GM19467 (cell line): ENCODE data around the gene CBX7.

Experiments used
- ATAC-seq: cut with Tn5 transposase; IDR thresholded peaks from one replicate; pipeline ENCODE4 v1.9.1; 2021; ENCODE audit warnings: mild to moderate bottlenecking, moderate library complexity; ENCODE audit not compliant: unreplicated experiment

CBX7 gene

DNA sequence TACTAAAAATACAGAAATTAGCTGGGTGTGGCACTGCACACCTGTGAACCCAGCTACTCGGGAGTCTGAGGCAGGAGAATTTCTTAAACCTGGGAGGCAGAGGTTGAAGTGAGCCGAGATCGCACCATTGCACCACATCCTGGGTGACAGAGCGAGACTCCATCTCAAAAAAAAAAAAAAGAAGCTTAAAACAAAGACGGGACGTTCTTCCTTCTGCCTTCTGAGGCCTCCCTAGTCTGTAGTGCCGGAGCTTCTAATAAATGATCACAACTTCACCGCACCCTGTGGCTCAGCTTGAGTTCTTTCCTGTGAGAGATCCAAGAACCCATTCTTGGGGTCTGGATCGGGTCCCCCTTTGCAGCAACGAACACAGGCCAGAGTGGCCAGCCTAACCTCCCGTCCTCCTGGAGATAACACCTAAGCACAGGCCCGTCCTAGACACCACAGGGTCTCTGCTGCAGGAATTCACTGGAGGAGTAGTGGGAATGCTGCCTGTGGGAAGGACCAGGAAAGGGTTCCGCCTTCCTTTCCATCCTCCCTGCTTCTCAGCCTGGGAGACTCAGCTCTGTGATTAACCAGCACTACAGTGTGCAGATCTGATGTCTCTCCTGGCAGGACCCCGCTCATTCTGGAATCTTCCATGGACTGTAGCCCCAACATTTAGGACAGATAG lies 57.6 kb downstream of the CBX7 start:
- no peak for ATAC-seq

DNA sequence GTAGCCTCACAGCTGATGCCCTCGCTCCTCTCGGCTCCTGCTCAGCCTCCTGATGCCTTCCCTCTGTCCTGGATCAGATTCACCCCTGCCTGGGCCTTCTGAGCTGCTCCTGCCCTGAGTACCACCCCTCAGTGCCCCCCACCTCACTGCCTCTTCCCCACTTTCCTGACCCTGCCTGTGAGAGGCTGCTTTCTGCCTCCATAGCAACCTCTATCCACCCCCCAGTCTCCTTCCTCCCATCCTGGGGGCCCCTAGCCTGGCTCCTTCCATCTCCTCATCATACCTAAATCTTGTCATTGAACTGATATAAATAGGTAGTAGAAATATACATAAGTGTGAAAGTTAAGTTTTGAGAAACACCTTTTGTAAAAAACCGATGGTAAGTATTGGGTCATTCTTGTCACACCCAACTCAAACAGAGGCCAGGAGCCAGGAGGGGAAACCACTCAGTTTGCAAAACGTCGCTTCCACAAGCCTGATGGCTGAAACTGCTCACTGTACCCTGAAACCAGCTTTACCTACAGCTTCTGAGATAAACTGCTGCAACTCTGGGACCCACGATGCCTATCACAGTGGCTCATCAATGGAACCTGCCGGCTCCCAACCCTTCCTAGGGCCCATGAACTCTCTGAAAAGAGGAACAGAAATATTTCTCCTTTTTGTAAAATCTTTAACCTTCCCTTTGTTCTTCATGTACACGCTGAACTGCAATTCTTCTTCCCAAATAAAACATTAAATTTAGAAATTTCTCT lies 60.2 kb downstream of the CBX7 start:
- no peak for ATAC-seq

DNA sequence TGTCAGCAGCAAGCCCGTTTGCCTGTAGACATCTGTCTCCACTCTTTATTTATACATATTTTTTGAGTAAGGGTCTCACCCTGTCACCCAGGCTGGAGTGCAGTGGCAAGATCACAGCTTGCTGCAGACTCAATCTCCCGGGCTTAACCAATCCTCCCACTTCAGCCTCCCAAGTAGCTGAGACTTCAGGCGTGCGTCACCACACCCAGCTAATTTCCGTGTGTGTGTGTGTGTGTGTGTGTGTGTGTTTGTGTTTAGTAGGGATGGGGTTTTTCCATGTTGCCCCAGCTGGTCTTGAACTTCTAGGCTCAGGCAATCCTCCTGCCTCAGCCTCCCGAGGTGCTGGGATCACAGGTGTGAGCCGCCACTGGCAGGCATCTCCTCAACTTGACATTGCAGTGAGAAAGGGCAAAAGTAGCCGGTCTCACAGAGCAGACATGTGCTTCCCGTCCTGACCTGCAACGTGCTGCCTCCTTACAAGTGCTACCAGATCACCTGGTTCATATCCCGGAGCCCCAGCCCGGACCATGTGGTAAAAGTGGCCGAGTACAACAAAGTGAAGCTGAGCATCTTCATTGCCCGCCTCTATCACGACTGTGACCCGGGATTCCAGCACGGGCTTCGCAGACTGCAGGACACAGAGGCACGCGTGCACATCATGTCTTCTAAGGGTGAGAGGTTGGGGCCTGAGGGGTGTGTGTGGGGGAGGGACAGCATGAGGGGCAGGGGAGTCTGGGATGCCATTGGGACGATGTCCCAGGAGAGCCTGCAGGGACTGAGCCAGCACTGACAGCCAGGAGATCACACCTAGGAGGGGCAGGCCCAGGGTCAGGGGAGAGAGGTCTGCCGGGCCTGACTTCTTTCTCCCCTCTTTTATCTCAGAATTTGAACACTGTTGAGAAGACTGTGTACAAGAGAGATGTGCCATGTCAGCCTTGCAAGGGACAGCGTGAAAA lies 61.1 kb downstream of the CBX7 start:
- ATAC-seq, result no peak

DNA sequence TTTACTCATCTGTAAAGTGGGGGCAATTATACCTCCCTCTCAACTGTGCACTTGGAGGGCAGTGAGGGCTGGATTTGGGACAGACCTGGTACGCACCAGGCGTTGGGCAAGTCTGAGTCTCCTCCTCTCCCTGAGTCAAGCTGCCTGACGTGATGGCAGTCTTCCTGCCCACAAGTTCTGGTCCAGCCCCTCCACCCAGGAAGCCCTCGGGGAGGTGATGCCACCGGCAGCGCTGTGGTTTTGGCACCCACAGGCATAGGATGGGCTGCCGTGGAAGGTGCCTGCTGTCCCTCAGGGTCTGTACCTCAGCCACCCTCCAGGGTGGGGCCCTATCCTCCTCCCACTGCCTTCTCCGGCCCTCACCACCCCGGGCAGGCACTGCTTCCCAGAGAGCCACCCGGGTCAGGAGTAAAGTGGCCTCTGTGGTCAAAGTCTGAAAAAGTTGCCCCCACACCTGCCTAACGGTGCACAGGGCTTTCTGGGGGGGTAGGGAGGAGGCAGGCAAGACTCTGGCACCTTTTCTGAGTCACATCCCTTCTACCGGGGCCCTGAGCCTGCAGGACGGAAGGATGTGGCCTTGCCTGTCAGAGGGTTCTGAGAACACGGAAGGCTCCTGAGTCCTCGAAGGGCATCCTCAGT lies 61.9 kb downstream of the CBX7 start:
- ATAC-seq, result no peak

DNA sequence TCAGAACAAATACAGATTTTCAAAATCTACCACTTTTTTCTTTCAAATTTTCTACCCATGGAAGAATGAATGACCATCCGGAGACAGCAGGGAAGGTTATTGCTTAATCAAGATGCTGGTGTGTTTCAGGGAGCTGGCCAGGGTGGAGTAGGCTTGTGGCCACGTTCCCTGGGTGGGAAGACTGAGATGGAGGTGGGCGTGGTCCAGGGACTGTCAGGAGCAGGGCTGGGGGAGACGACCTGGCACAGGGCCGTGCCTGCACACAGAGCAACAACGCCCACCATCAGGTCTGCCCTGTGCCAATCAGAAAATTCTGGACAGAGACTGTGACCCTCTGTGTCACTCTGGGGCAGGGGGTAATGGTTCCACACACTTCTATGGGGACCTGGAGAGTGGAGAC lies 62.6 kb downstream of the CBX7 start:
- no peak for ATAC-seq

DNA sequence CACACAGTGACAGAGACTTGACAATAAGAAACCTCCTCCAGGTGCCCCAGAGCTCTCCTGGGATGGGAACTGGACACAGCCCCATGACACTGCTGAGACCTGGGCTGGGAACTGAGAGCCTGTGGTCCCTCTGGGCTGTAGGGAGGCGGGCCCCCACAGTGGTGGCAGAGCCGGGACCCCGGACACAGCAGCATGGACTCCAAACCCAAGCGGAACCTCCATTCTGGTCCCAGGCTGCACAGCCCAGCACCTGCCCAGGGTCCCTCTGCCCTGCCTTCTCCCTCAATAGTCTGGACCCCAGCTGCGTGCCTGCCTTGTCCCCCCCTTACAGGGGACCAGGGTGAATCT lies 63.8 kb downstream of the CBX7 start:
- ATAC-seq, result no peak

DNA sequence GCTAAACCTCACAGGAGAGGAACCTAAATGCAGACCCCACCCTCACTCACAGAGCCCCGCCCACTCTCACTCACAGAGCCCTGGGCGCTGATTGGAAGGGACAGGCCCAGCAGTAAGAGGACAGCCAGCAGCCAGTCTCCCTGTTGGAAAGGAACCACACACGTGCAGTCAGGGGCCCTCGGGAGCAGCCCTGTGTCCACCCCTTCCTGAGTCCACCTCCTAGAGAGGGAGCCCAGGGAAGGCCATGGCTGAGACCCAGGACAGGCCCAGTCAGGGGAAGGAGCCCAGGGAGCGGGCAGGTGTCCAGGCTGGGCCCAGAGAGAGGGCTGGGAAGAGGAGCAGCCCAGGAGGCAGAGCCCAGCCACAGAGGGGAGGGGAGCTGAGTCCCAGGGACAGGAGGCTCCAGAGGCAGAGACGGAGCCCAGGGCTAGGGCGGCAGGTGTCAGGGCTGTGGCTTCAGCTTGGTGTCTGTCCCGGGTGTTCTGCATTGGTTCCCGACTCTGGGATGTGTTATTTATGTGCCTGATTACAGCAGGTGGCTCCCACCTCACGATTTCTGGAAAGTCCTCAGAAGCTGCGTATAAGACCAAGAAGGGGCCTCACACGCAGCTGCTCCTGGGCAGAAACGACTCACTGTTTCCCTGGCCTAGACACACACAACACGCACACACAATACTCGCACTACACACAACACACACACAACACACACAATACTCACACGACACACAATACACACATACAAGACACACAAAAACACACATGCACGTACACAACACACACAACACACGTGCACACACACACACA lies 64.4 kb downstream of the CBX7 start:
- ATAC-seq, result no peak

DNA sequence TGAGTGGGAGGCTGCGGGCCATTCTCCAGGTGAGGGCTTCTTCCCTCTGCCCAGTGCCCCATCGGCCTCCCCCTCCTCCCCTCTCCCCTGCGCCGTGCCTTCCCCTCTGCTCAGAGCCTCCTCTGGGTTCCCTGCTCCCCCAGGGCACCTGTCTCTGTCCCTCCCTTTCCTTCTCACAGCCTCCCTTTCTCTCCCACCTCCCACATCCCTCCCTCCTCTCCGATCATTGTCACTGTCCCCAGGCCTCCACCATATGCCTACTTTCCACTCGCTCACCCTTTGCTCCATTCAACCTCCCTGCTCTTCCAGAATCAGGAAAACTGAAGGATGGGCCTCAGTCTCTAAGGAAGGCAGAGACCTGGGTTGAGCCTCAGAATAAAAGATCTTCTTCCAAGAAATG lies 65.4 kb downstream of the CBX7 start:
- no peak for ATAC-seq

DNA sequence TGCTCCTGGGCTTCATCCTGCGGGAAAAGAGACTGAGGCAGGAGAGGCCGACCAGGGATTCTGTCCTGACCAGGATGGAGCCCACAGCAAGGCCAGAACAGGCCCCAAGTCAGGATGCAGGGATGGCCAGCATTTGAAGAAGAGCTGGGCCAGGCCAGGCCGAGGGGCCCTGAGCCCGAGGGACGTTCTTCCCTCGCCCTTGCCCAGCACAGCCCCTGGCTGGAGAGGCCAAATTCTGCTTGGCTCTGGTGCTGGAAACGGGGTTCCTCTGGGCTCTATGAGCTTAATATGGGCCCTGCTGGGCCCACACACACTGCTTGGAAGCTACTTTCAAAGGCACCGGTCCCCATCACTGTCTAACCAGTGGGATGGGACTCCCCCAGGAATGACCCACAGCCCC lies 67.8 kb downstream of the CBX7 start:
- no peak for ATAC-seq

DNA sequence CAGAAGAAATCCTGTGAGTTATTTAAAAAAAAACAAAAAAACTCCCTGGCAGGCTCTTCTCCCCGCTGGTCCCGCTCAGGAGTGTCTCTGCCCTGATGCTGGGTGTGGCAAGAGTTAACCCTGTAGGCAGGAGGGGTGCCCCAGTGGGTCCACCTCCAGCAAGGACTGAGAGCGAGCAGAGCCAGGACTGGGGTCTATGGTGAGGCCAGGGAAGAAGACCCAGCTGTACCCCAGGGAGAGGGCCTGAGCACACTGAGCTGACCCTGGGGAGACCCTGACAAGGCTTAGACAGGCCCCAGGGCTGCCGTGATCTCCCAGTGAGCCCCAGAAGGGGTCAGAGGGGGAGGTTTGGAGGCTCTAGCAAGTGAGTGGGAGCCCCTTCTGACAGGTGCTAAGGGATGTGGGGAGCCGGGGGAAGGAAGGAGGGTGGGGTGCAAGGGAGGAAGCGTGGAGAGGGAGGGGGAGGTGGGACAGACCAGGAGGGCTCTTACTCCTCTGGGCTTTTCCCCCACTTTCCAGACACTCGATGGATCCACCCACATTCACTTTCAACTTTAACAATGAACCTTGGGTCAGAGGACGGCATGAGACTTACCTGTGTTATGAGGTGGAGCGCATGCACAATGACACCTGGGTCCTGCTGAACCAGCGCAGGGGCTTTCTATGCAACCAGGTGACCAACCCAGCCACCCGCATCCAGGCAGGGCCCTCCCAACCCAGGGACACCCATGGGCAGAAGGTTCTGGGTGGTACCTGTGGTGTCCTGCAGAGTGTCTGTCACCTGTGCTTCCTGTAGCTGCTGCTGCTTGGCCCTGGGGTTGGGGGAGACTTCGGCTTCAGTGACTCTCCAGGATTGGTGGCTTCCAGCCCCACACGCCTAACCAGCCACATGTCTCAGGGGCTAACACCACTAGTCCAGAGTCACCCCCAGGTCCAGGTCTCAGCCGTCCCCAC lies 69.0 kb downstream of the CBX7 start:
- ATAC-seq, result no peak

DNA sequence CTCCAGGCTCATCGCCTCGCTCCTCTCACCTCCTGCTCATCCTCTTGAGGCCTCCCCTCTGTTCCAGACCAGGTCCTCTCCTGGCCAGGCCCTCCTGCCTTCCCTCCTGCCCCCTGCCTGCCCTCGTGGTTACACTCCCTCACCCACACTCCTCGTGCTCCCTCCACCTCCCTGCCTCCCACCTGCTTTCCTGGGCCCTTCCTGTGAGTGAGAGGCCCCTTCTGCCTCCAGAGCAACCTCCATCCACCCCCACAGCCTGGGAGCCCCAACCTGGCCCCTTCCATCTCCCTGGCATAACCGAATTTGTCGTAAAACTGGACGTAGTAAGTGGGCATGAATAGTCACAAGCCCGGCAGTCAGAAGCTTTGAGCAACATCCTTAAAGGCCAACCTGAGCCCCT lies 70.9 kb downstream of the CBX7 start:
- ATAC-seq, result no peak

DNA sequence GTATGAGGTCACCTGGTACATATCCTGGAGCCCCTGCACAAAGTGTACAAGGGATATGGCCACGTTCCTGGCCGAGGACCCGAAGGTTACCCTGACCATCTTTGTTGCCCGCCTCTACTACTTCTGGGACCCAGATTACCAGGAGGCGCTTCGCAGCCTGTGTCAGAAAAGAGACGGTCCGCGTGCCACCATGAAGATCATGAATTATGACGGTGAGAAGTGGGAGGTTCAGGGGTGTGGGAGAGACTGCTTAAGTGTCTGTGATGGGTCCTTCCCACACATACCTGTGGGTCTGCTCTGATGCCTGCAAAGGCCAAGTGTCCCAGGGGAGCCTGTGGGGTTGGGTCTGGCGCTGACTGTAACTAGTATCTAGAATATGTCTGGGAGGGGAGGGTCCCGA lies 71.5 kb downstream of the CBX7 start:
- ATAC-seq, result no peak
